Gastroesophageal sphincter (tissue), 3 donors: ENCODE data around the gene HLA-DOB.

Source experiments
- CTCF ChIP-seq, 4 experiments: fragments of 200-600 bp in 2 of 4; fragments of 450-650 bp in 2 of 4; sonication (generic) in 1 of 4; IDR thresholded peaks; one replicate each; pipeline ENCODE4 v1.5.1; 2017 to 2019; ENCODE audit warnings: antibody characterized with exemption in 4 of 4, mild to moderate bottlenecking in 2 of 4, moderate library complexity in 2 of 4
- POLR2A ChIP-seq, 2 donors: fragments of 450-650 bp; IDR thresholded peaks; one replicate each; pipeline ENCODE4 v1.6.1; 2017; ENCODE audit warnings: antibody characterized with exemption in 2 of 2, mild to moderate bottlenecking in 2 of 2, moderate library complexity in 1 of 2
- POLR2AphosphoS5 ChIP-seq: sonication (generic); formaldehyde crosslinking; IDR thresholded peaks from one replicate; pipeline ENCODE4 v1.6.1; 2017; ENCODE audit warnings: antibody characterized with exemption

GRCh38 chr6:32847795-32848194 lies 31.0 kb upstream of the HLA-DOB start:
- no peak for TF ChIP-seq CTCF (IDR thresholded peaks at IDR 0.05)
- TF ChIP-seq POLR2A (IDR thresholded peaks at IDR 0.05): no peak
- TF ChIP-seq POLR2AphosphoS5: no peak
